ENCODE data around the gene SCRN2.

Gene SCRN2

DNA sequence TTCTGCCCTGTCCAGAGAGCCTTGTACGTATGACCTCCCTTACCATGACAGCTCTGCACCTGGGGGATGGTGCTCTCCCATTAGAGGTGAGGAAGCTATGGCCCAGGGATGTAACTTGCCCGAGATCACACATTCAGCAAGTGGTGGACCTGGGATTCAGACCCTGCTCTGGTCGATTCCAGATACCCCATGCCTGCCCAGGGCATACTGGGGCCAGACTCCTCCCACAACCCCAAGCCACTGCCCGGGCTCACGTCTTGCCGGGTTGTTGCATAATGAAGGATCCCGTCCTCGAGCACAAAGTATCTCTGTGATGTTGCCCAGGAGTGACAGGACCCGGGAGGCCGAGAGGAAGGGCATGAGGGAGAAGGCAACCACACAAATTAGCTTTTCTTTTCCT, 21.6 kb downstream of the SCRN2 start:
- TF ChIP-seq, protein P1, sequence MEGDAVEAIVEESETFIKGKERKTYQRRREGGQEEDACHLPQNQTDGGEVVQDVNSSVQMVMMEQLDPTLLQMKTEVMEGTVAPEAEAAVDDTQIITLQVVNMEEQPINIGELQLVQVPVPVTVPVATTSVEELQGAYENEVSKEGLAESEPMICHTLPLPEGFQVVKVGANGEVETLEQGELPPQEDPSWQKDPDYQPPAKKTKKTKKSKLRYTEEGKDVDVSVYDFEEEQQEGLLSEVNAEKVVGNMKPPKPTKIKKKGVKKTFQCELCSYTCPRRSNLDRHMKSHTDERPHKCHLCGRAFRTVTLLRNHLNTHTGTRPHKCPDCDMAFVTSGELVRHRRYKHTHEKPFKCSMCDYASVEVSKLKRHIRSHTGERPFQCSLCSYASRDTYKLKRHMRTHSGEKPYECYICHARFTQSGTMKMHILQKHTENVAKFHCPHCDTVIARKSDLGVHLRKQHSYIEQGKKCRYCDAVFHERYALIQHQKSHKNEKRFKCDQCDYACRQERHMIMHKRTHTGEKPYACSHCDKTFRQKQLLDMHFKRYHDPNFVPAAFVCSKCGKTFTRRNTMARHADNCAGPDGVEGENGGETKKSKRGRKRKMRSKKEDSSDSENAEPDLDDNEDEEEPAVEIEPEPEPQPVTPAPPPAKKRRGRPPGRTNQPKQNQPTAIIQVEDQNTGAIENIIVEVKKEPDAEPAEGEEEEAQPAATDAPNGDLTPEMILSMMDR (IDR thresholded peaks at IDR 0.05; ENCODE audit: unreplicated experiment in 3 of 3), result no peak
- Mint-ChIP-seq H3K9me3 (no peaks in the 10 kb centered on the region), H3K4me3 (peak overlapping the region in 2 of 3 experiments; percentile 54 to 59), H3K27me3 (ENCODE audit: low read depth) (no peaks in the 10 kb centered on the region), H3K4me1 (peaks cover 22% of the 10 kb centered on the region), H3K27ac (no peak overlapping the region), H3K36me3 (ENCODE audit: low read depth) (peaks cover 18% of the 10 kb centered on the region)

DNA sequence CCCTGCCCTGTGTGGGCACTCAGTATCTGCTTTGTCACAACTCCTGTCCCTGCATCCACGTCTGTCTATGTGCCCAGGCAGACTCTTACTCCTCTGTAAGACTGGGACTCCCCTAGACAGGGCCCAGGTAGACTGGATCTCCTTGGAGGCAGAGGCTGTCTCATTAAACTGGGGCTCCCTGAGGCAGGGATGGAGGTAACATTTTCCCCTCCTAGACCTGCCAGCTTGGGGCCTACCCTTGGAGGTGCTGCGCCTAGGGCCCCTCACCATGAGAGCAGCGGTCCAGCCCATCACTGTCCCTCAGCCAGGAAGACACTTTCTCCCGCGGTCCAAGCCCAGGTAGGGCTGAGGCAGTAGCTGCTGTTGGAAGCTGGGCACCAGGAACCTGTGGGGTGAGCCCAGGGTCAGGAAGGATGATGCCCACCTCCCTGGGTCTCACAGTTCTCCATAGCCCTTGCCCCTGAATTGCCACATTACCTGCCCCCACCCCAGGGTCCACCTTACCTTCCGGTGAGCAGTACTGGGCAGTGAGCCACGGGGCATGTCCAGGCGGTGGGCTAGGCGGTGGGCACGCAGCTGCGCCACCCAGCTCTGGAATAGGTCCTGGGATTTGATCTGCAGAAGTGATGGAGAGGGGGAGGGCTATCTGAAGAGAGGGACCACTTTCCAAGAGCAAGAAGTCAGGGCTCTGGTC, 22.9 kb downstream of the SCRN2 start:
- Mint-ChIP-seq H3K27ac (no peak overlapping the region), H3K27me3 (ENCODE audit: low read depth) (no peaks in the 10 kb centered on the region), H3K4me1 (peaks cover 22% of the 10 kb centered on the region), H3K9me3 (no peaks in the 10 kb centered on the region), H3K36me3 (ENCODE audit: low read depth) (peaks cover 8% of the 10 kb centered on the region), H3K4me3 (no peak overlapping the region)
- TF ChIP-seq, protein P1 (IDR thresholded peaks at IDR 0.05; ENCODE audit: unreplicated experiment in 3 of 3), result no peak

DNA sequence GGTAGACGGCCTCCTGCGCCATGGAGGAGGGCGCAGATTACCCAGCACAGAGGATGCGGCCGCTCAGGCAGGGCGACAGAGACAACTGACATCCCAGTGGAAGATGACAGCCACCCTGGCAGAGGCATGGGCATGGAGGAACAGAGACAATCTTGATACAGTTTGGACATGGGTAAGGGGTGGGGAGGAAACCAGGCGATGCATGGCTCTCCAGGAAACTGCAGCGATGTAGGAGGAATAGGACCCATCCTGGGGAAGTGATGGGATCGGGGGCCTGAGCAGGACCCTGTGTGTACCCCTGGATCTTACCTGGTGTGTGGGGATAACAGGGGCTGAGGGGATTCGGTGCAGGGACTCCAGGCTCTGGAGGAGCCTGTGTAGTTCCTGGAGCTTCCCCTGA, 24.1 kb downstream of the SCRN2 start:
- peaks cover 15% of the 10 kb centered on the region for H3K4me1 Mint-ChIP-seq
- H3K36me3 Mint-ChIP-seq (ENCODE audit: low read depth), result peaks cover 16% of the 10 kb centered on the region
- H3K27me3 Mint-ChIP-seq (ENCODE audit: low read depth), result no peaks in the 10 kb centered on the region
- H3K9me3 Mint-ChIP-seq, result no peaks in the 10 kb centered on the region
- TF ChIP-seq, protein P1 (IDR thresholded peaks at IDR 0.05; ENCODE audit: unreplicated experiment in 3 of 3), result no peak
- H3K27ac Mint-ChIP-seq, result no peak overlapping the region
- H3K4me3 Mint-ChIP-seq, result peak overlapping the region in 1 of 3 experiments; percentile 15

DNA sequence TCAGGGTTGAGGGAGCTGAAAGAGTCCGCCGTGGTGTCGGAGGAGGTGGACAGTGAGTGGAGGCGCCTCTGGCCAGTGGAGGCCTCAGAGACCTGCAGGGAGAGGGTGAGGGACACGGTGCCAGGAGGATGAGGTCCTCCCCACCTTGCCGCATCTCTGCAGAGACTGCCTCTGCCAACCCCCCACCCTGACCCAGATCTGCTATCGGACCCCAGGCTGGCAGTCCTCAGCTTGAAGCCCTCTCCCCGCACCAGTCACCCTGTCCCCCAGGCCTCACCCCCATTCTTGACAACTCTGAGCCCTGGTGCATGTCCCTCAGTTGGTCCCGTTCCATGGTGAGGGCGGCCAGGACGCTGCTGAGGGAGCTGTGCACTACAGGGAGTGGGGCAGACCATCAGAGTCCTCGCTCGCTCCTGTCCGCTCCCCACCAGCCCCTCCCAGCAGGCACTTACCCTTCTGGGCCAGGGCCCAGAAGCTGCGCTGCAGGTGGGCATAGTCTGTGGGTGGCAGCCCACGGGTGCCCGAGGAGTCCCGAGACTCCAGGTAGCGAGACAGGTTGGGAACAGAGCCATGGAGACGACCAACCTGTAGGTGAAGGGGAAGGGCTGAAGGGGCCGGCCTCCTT, 24.9 kb downstream of the SCRN2 start:
- H3K4me3 Mint-ChIP-seq, result no peak overlapping the region
- no peak overlapping the region for H3K27ac Mint-ChIP-seq
- H3K27me3 Mint-ChIP-seq (ENCODE audit: low read depth), result no peaks in the 10 kb centered on the region
- TF ChIP-seq, protein P1 (IDR thresholded peaks at IDR 0.05; ENCODE audit: unreplicated experiment in 3 of 3), result no peak
- peaks cover 23% of the 10 kb centered on the region for H3K36me3 Mint-ChIP-seq (ENCODE audit: low read depth)
- no peaks in the 10 kb centered on the region for H3K9me3 Mint-ChIP-seq
- peaks cover 8% of the 10 kb centered on the region for H3K4me1 Mint-ChIP-seq

DNA sequence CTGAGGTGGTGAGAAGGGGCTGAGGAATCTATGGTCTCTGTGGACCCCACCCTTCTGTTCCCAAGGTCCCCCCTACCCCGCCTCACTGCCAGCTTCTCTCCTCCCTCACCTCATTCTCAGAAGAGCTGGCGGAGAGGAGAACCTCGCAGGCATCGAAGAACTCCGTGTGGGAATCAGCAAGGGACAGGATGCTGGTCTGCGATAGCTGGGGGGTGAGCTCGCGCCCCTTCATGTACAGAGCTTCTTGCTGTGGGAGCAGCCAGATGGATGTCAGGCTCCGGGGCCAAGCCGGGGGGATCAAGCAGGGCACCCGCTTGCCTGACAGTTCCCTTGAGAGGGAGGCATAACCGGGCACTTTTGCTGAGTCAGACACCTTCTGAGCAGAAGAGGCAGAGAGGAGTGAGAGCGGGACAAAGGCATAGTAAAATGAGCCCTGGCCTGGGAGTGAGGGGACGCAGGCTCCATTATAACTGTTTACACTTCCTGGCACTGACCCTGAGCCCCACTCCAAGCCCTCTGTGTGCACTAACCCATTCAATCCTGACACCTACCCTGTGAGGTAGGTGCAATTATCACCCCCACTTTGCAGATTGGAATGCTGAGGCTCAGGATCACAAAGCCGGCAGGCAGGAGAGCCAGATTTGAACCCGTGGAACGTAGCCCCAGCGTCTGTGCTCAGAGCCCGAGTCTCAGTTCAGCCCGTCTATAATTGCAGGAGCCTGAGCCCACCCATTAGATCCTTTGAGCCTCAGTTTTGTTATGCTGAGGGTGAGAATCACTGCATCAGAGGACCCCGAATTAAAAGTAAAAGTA, 25.8 kb downstream of the SCRN2 start:
- Mint-ChIP-seq H3K27ac (no peak overlapping the region), H3K4me3 (no peak overlapping the region)
- TF ChIP-seq, protein P1 (IDR thresholded peaks at IDR 0.05; ENCODE audit: unreplicated experiment in 3 of 3), result no peak

More for the DNA sequence above, 25.8 kb downstream of the SCRN2 start:
- H3K27me3 Mint-ChIP-seq (ENCODE audit: low read depth), result no peaks in the 10 kb centered on the region
- H3K9me3 Mint-ChIP-seq, result no peaks in the 10 kb centered on the region
- H3K36me3 Mint-ChIP-seq (ENCODE audit: low read depth), result peaks cover 24% of the 10 kb centered on the region
- no peaks in the 10 kb centered on the region for H3K4me1 Mint-ChIP-seq

Measured in nephron (organoid).